Mucosa of gallbladder (tissue), 1 donor: Measurements from ENCODE around the gene PIGB. TPM values are rescaled to one million over a fixed set of nuclear protein-coding genes. Genes with fewer than 3 reads are reported as not detected.
A peak's percentile ranks its signal among the peaks of the same experiment; 100 is the strongest.
"Not testable (repeated sequence)": the region's sequence is repeated elsewhere in the genome, so short reads cannot be mapped to it uniquely, and the experiment has no call there.

Source experiments
- DNase-seq: peaks from one replicate; pipeline ENCODE4 v3.0.0-alpha.2; 2020; ENCODE audit warnings: low spot score
- total RNA-seq: library from RNA; stranded (reverse); gene quantifications from one replicate; pipeline ENCODE4 v1.2.1, GENCODE V29; 2021
- donor health status: DM: no; HTN: no; CAD: no.

Gene PIGB
- total RNA-seq, result 11.9 TPM

- peak; percentile 88 for DNase-seq
Observed at GRCh38 chr15:55318588-55319494, at the start of gene PIGB, which contains the start of gene PIGBOS1. Gene PIGB, plus strand, starts transcription at chr15:55319222. Its CDS starts 29 bp downstream, at chr15:55319251. Gene PIGBOS1, minus strand, starts transcription at chr15:55319123. Its CDS starts 1,331 bp downstream, at chr15:55317792.

- no peak for DNase-seq
Observed at GRCh38 chr15:55270291-55270690, 48.7 kb upstream of the PIGB start.

GRCh38 chr15:55276324-55276723 is 42.7 kb upstream of the PIGB start:
- DNase-seq, result no peak

GRCh38 chr15:55277116-55277564 is 41.9 kb upstream of the PIGB start:
- no peak for DNase-seq

DNA sequence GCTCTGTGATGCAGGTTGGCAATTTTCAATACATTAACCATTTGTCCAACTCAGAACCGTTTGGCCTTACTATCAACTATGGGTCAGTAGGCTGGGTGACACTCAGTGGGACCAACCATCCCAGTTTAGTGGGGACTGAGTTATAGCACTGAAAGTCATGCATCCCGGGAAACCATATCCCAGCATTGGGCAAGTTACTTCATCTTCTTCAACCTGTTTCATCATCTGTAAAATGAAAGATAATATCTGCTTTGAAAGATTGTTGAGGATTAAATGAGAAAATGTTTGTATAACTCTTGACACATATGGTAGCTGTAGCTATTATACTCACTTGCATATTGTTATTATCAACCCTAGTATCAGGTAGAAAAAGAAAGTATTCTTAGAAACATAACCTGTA is 41.3 kb upstream of the PIGB start:
- no peak for DNase-seq

GRCh38 chr15:55279100-55279745 is 39.8 kb upstream of the PIGB start:
- DNase-seq, result no peak

GRCh38 chr15:55279746-55280351 is 39.2 kb upstream of the PIGB start:
- peak; percentile 34 for DNase-seq

GRCh38 chr15:55280589-55280988 is 38.4 kb upstream of the PIGB start:
- DNase-seq, result not testable (repeated sequence)

DNA sequence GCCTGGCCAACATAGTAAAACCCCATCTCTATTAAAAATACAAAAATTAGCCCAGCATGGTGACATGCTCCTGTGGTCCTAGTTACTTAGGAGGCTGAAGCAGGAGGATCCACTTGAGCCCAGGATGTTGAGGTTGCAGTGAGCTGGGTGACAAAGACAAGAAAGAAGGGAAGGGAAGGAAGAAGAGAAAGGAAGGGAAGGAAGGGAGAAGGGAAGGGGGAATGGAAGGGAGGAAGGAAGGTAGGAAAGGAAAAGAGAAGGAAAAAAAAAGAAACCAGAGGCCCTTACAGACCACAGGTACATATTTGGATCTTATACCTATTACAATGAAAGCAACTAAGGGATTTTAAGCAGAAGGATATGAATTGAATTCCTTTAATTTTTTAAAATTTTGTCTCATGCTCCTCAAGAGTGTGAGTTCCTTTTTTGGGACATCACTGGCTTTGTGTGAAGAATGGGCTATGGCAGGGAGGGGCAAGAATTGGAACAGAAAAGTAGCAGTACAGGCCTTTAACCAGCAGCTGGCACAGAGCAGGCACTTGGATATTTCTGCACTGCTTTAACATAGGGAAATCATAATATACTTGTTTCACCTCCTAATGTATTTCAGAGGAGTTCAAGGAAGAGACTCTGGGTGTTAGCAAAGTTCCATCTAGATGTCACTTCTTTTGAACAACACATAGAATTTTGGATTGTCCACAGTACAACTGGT is 37.3 kb upstream of the PIGB start:
- no peak for DNase-seq

DNA sequence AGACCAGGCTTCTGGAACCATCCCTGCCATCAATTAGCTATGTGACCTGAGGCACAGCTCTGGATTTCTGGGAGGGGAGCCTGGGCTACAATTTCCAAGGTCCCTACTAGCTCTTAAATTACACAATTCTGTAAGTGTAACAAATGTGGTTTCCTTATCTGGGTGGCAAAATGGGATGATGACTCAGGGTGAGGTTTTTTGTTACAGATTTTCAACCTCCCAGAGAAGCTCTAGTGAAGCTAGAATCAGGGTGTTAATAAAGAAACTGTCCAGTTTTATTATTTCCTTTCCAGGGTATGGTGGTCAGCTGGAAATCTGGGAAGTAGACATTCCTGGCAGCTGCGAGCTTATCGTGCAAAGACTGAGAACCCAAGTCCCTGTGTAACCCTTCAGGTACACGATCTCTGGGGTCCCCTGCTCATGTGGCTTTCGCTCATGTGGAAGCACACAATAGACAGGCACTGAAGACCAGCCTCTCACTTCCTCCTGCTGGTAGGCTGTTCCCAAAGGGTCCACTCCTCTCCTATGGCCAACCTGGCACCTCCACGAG is 36.7 kb upstream of the PIGB start:
- no peak for DNase-seq

DNA sequence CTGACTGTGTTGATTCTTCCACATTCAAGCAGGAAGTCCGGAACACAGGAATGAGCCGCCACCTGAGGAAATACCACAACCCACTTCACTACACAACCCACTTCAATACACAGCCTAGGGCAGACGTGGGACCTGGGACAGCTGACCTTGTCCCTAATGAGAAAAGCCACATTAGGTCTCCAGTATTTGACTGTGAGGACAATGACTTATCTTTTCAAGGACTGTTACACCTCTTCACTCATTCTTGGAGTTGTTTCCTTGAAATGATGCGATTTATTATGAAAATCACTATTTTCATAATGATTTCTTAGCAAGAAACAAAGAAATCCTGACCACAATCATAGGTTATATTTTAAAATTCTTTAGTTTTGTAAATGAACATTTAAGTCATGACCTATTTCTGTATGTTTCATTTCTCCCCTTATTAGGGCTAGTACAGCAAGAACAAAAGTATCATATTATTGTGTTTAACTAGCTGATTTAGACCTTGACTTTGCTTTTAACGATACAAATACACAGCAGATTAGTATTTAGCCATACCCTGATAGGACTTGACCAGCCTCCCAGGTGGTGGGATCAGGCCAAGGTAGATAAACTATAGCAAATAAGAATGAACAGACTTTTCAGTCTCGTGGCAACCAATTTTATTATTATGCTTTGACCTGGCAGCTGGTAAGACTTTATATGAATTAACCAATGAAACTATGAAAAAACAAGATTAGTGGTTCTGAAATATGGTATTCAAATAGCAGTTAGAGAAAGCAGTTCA is 35.5 kb upstream of the PIGB start:
- no peak for DNase-seq

DNA sequence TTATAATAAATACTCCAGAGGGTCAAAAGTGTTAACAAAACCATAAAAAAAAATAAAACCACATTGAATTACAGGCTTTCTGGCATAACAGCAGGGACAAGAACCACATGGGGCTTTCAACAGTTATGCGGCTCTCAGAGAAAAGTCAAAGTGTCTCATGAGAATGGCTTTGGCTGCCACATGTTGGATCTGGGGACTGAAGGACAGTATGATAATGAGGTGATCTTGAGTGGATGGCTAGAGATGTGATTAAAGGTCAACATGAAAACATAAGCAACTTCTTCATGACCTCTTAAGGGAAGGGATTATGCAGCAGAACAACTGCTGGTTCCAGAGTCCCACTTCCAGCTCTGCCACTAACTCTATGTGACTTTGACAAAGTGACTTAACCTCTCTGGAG is 34.6 kb upstream of the PIGB start:
- no peak for DNase-seq

- DNase-seq, result not testable (repeated sequence)
Observed at GRCh38 chr15:55286442-55287189, 32.4 kb upstream of the PIGB start.

GRCh38 chr15:55288006-55288717 is 30.9 kb upstream of the PIGB start:
- no peak for DNase-seq

DNA sequence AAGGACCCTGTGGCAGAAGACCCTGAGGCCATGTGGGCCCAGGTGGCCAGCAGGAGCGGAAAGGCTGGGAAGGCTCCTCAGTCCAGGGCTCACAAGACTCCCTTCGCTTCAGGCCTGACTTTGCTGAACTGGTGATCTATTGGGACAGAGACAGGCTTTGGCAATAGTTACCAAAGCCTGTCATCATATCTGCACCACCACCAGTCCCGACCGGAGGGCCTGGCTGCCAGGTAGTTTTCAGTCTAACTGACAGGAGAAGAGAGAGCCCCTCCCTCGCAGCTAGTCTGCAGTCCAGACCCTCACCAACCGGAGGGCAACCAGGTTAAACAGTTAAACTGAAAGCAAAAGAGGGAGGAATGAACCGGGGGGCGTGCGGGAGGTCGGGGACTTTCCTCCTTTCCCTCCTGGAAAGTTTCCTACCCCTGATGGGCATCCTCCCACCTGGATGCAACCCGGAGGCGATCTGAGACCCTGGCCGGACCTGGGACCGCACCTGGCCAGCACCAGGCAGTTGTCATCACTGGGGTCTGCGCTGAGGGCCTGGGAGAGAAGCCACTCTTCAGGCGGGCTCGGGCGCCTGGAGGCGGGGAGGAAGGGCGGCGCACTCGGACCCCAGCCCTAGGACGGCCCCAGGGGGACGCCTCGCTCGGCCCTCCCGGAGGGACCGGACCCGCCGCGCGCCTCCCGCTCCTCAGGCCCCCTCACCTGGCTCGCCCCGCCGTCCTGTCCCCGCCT is 29.8 kb upstream of the PIGB start:
- DNase-seq, result no peak

GRCh38 chr15:55289746-55290527 is 29.1 kb upstream of the PIGB start, which contains the start of gene RAB27A:
Gene RAB27A, minus strand, starts transcription at chr15:55289813. Its CDS starts 54,879 bp downstream, at chr15:55234934.
- peak; percentile 60 for DNase-seq

- DNase-seq, result peak; percentile 87
Observed at GRCh38 chr15:55290528-55291057, 28.4 kb upstream of the PIGB start.
